Measurements from ENCODE around the gene DNASE1L2.

DNASE1L2 gene

DNA sequence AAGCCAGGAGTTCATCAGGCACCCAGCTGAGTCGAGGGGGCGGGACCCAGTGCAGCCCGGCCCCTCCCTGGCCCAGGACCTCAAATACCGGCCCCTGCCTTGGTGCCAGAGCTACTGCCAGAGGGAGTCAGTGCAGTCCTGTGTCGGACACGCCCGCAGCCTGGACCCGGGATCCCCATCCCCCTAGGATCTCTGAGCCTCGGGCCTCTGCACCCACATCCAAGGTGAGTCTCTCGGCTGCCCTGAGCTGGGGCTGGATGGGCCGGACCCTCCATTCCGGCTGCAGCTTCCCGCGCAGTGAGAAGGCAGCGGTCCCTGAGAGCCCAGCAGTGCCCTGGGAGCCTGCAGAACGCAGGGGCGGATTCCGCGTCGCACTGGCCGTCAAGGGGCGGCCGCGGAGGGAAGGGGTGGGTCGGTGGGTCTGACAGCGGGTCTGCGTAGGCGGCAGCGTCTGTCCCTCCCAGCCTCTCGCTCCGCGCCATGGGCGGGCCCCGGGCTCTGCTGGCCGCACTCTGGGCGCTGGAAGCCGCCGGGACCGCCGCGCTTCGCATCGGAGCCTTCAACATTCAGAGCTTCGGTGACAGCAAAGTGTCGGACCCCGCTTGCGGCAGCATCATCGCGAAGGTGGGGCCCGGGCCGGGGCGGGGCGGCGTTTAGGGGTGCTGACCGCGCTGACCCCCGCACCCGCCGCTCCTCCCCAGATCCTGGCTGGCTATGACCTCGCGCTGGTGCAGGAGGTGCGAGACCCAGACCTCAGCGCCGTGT is at the start of gene DNASE1L2:
Gene DNASE1L2 (plus strand): TSS at position 108 of the 765 bp plus-strand sequence. CDS start 373 bp downstream, at position 481.
- DNase-seq (ENCODE audit: low read depth, low spot score), result no peak
- H3K9ac ChIP-seq (ENCODE audit: insufficient read length, low read depth), result peak within 1 kb of the TSS; percentile 77
- peaks cover 76% of the 10 kb centered on the region for H3K36me3 ChIP-seq (ENCODE audit: insufficient read depth, insufficient read length, low read length)
- no peaks in the 10 kb centered on the region for H3K27me3 ChIP-seq (ENCODE audit: insufficient read depth, insufficient read length)
- H3K9me3 ChIP-seq (ENCODE audit: insufficient read depth, low read length), result no peaks in the 10 kb centered on the region
- no peak for TF ChIP-seq ZNF274 (IDR thresholded peaks at IDR 0.05; ENCODE audit: low read depth, low read length)
- TF ChIP-seq SUZ12 (IDR thresholded peaks at IDR 0.05; ENCODE audit: extremely low read depth, insufficient read depth, insufficient read length), result no peak
- no peak for TF ChIP-seq YY1 (IDR thresholded peaks at IDR 0.05; ENCODE audit: insufficient read depth, insufficient read length)
- H3K4me3 ChIP-seq (ENCODE audit: insufficient read length, low read depth), result peak within 1 kb of the TSS; percentile 26
- peaks cover 23% of the 10 kb centered on the region for H3K4me1 ChIP-seq (ENCODE audit: insufficient read depth, insufficient read length)

DNA sequence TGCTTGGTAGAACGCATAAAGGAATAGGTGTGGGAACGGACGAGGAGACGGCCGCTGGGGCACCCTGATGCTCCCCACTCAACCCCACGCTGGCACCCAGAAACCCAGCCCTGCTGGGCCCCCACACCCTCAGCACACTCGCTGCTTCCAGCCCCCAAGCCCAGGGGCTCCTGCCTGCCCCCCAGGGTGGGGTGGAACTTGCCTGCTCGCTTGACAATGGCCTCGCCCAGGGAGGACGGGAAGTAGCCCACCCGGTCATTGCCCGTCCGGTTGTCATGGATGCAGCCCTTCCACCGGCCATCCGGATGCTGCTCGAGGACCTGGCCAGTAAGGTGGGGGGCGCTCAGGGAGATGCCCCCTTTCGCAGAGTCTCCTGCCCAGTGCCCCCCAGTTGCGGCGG is 49.7 kb upstream of the DNASE1L2 start:
- H3K4me1 ChIP-seq (ENCODE audit: insufficient read depth, insufficient read length), result peaks cover 29% of the 10 kb centered on the region
- TF ChIP-seq SUZ12 (IDR thresholded peaks at IDR 0.05; ENCODE audit: extremely low read depth, insufficient read depth, insufficient read length) (no peak), ZNF274 (IDR thresholded peaks at IDR 0.05; ENCODE audit: low read depth, low read length) (no peak), YY1 (IDR thresholded peaks at IDR 0.05; ENCODE audit: insufficient read depth, insufficient read length) (no peak)
- no peak overlapping the region for H3K4me3 ChIP-seq (ENCODE audit: insufficient read length, low read depth)
- no peak for DNase-seq (ENCODE audit: low read depth, low spot score)
- no peaks in the 10 kb centered on the region for H3K27me3 ChIP-seq (ENCODE audit: insufficient read depth, insufficient read length)
- no peaks in the 10 kb centered on the region for H3K9me3 ChIP-seq (ENCODE audit: insufficient read depth, low read length)
- peaks cover 14% of the 10 kb centered on the region for H3K36me3 ChIP-seq (ENCODE audit: insufficient read depth, insufficient read length, low read length)
- no peak overlapping the region for H3K9ac ChIP-seq (ENCODE audit: insufficient read length, low read depth)

DNA sequence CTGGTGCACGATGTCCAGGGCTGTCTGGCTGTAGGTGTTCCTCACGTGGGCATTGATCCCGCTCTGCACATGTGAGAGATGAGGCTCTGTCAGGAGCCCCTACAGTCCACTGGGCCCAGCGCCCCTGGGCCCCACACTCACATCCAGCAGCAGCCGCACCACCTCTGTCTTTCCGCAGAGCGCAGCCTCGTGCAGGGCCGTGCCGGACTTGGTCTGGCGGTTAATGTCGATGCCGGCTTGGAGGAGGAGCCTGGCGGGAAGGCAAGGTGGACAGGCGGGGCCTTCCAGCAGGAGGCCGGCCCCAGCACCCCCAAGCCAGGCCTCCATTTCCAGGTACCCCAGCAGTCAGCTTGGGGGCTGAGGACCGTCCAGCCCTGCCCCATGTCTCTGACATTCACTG is 49.0 kb upstream of the DNASE1L2 start:
- no peaks in the 10 kb centered on the region for H3K9me3 ChIP-seq (ENCODE audit: insufficient read depth, low read length)
- H3K4me3 ChIP-seq (ENCODE audit: insufficient read length, low read depth), result no peak overlapping the region
- peaks cover 26% of the 10 kb centered on the region for H3K4me1 ChIP-seq (ENCODE audit: insufficient read depth, insufficient read length)
- TF ChIP-seq YY1 (IDR thresholded peaks at IDR 0.05; ENCODE audit: insufficient read depth, insufficient read length) (no peak), ZNF274 (IDR thresholded peaks at IDR 0.05; ENCODE audit: low read depth, low read length) (no peak), SUZ12 (IDR thresholded peaks at IDR 0.05; ENCODE audit: extremely low read depth, insufficient read depth, insufficient read length) (no peak)
- peaks cover 8% of the 10 kb centered on the region for H3K36me3 ChIP-seq (ENCODE audit: insufficient read depth, insufficient read length, low read length)
- DNase-seq (ENCODE audit: low read depth, low spot score), result no peak
- no peaks in the 10 kb centered on the region for H3K27me3 ChIP-seq (ENCODE audit: insufficient read depth, insufficient read length)
- no peak overlapping the region for H3K9ac ChIP-seq (ENCODE audit: insufficient read length, low read depth)

DNA sequence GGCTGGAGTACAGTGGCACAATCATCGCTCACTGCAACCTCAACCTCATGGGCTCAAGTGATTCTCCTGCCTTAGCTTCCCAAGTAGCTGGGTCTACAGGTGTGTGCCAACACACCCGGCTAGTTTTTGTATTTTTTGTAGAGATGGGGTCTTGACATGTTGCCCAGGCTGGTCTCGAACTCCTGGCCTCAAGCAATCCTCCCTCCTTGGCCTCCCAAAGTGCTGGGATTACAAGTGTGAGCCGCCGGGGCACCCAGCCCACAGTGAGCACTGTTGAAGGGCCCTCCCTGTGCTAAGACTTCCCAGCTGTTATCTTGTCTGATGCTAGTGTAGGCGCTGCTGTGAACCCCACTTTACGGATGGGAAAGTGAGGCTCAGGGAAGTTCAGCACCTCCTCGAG is 47.8 kb upstream of the DNASE1L2 start:
- Histone ChIP-seq H3K9me3 (ENCODE audit: insufficient read depth, low read length) (no peaks in the 10 kb centered on the region), H3K4me1 (ENCODE audit: insufficient read depth, insufficient read length) (peaks cover 21% of the 10 kb centered on the region), H3K9ac (ENCODE audit: insufficient read length, low read depth) (no peak overlapping the region), H3K4me3 (ENCODE audit: insufficient read length, low read depth) (no peak overlapping the region), H3K27me3 (ENCODE audit: insufficient read depth, insufficient read length) (no peaks in the 10 kb centered on the region), H3K36me3 (ENCODE audit: insufficient read depth, insufficient read length, low read length) (peaks cover 3% of the 10 kb centered on the region)
- no peak for TF ChIP-seq SUZ12 (IDR thresholded peaks at IDR 0.05; ENCODE audit: extremely low read depth, insufficient read depth, insufficient read length)
- no peak for TF ChIP-seq ZNF274 (IDR thresholded peaks at IDR 0.05; ENCODE audit: low read depth, low read length)
- TF ChIP-seq YY1 (IDR thresholded peaks at IDR 0.05; ENCODE audit: insufficient read depth, insufficient read length), result no peak
- no peak for DNase-seq (ENCODE audit: low read depth, low spot score)

- no peak for DNase-seq (ENCODE audit: low read depth, low spot score)
- peaks cover 3% of the 10 kb centered on the region for H3K27me3 ChIP-seq (ENCODE audit: insufficient read depth, insufficient read length)
- H3K4me3 ChIP-seq (ENCODE audit: insufficient read length, low read depth), result no peak overlapping the region
- H3K36me3 ChIP-seq (ENCODE audit: insufficient read depth, insufficient read length, low read length), result peaks cover under 1% of the 10 kb centered on the region
- peaks cover 21% of the 10 kb centered on the region for H3K4me1 ChIP-seq (ENCODE audit: insufficient read depth, insufficient read length)
- H3K9me3 ChIP-seq (ENCODE audit: insufficient read depth, low read length), result no peaks in the 10 kb centered on the region
- peak overlapping the region; percentile 32 for H3K9ac ChIP-seq (ENCODE audit: insufficient read length, low read depth)
- TF ChIP-seq SUZ12 (IDR thresholded peaks at IDR 0.05; ENCODE audit: extremely low read depth, insufficient read depth, insufficient read length), result no peak
- no peak for TF ChIP-seq YY1 (IDR thresholded peaks at IDR 0.05; ENCODE audit: insufficient read depth, insufficient read length)
- TF ChIP-seq ZNF274 (IDR thresholded peaks at IDR 0.05; ENCODE audit: low read depth, low read length), result no peak
Observed at GRCh38 chr16:2189252-2189893, 46.9 kb upstream of the DNASE1L2 start.

GRCh38 chr16:2190002-2190658 is 46.1 kb upstream of the DNASE1L2 start:
- Histone ChIP-seq H3K4me1 (ENCODE audit: insufficient read depth, insufficient read length) (peaks cover 27% of the 10 kb centered on the region), H3K9ac (ENCODE audit: insufficient read length, low read depth) (peak overlapping the region; percentile 61), H3K9me3 (ENCODE audit: insufficient read depth, low read length) (no peaks in the 10 kb centered on the region), H3K4me3 (ENCODE audit: insufficient read length, low read depth) (no peak overlapping the region), H3K27me3 (ENCODE audit: insufficient read depth, insufficient read length) (peaks cover 11% of the 10 kb centered on the region), H3K36me3 (ENCODE audit: insufficient read depth, insufficient read length, low read length) (no peaks in the 10 kb centered on the region)
- no peak for TF ChIP-seq ZNF274 (IDR thresholded peaks at IDR 0.05; ENCODE audit: low read depth, low read length)
- TF ChIP-seq YY1 (IDR thresholded peaks at IDR 0.05; ENCODE audit: insufficient read depth, insufficient read length), result no peak
- TF ChIP-seq SUZ12 (IDR thresholded peaks at IDR 0.05; ENCODE audit: extremely low read depth, insufficient read depth, insufficient read length), result no peak
- DNase-seq (ENCODE audit: low read depth, low spot score), result no peak

Measured in NT2/D1 (cell line).